ENCODE results near the gene SSB.
A peak's percentile ranks its signal among the peaks of the same experiment; 100 is the strongest.
"Not testable (repeated sequence)": the region's sequence is repeated elsewhere in the genome, so short reads cannot be mapped to it uniquely, and the experiment has no call there.

The SSB gene

GRCh38 chr2:169824373-169825333 is 26.0 kb downstream of the SSB start, which contains the start of gene METTL5:
METTL5 (minus strand) TSS chr2:169824905; CDS start chr2:169824597, 308 bp downstream.
- DNase-seq, result peak; percentile 53 to 94 (median 86)
- intact Hi-C loops (cut with DNase I), result loop anchor here (5.0 kb wide), 1 partner anchor 103 kb away; no protein-coding TSS in a partner anchor

- DNase-seq, result peak; percentile 84 to 97 (median 94)
- intact Hi-C loops (cut with DNase I), result loop anchor here (5.0 kb wide), 1 partner anchor 100 kb away; no protein-coding TSS in a partner anchor
Measured at GRCh38 chr2:169827272-169828140, 28.8 kb downstream of the SSB start, which contains the start of gene UBR3. UBR3 (plus strand) TSS chr2:169827454; CDS start chr2:169827508, 54 bp downstream.

GRCh38 chr2:169828141-169828811 is 29.6 kb downstream of the SSB start:
- DNase-seq, result peak in 41 of 42 donors; percentile 21 to 88 (median 64)
- intact Hi-C loops (cut with DNase I), result loop anchor here (5.0 kb wide), 1 partner anchor 99 kb away; no protein-coding TSS in a partner anchor

- no peak for DNase-seq
- intact Hi-C loops (cut with DNase I), result no loop called here
Measured at GRCh38 chr2:169834401-169834800, 35.7 kb downstream of the SSB start.

GRCh38 chr2:169838743-169839489 is 40.2 kb downstream of the SSB start:
- no peak for DNase-seq
- intact Hi-C loops (cut with DNase I), result no loop called here

GRCh38 chr2:169839954-169840746 is 41.5 kb downstream of the SSB start:
- intact Hi-C loops (cut with DNase I), result no loop called here
- DNase-seq, result no peak

GRCh38 chr2:169840747-169841142 is 42.1 kb downstream of the SSB start:
- intact Hi-C loops (cut with DNase I), result no loop called here
- no peak for DNase-seq

GRCh38 chr2:169841625-169842024 is 43.0 kb downstream of the SSB start:
- DNase-seq; intact Hi-C loops (cut with DNase I): not testable (repeated sequence)

- no peak for DNase-seq
- intact Hi-C loops (cut with DNase I), result no loop called here
Measured at GRCh38 chr2:169845016-169845415, 46.3 kb downstream of the SSB start.

- DNase-seq, result peak in 40 of 42 donors; percentile 12 to 85 (median 59)
Measured at GRCh38 chr2:169848959-169849693, 50.5 kb downstream of the SSB start.

GRCh38 chr2:169849710-169850109 is 51.0 kb downstream of the SSB start:
- intact Hi-C loops (cut with DNase I), result no loop called here
- DNase-seq, result no peak

More at GRCh38 chr2:169848959-169849693, 50.5 kb downstream of the SSB start:
- intact Hi-C loops (cut with DNase I), result not testable (repeated sequence)

GRCh38 chr2:169853041-169853668 is 54.5 kb downstream of the SSB start:
- intact Hi-C loops (cut with DNase I), result no loop called here
- no peak for DNase-seq

- intact Hi-C loops (cut with DNase I); DNase-seq: not testable (repeated sequence)
Measured at GRCh38 chr2:169855281-169856258, 56.9 kb downstream of the SSB start.

- DNase-seq, result no peak
- intact Hi-C loops (cut with DNase I), result no loop called here
Measured at GRCh38 chr2:169859423-169859822, 60.8 kb downstream of the SSB start.

- intact Hi-C loops (cut with DNase I), result no loop called here
- DNase-seq, result no peak
Measured at GRCh38 chr2:169860149-169860548, 61.5 kb downstream of the SSB start.
